ENCODE data around the gene DNAJA3. TPM values are rescaled to one million over a fixed set of nuclear protein-coding genes. Genes with fewer than 3 reads are reported as not detected.

The DNAJA3 gene
- total RNA-seq, 2 donors from 2014 or later, result 47.6 to 60.0 TPM

- Histone ChIP-seq H3K9me3 (no peaks in the 10 kb centered on the region), H3K4me3 (no peak overlapping the region), H3K27me3 (replicated peaks; ENCODE audit: insufficient read depth) (no peaks in the 10 kb centered on the region), H3K36me3 (no peaks in the 10 kb centered on the region), H3K4me1 (replicated peaks) (peaks cover 7% of the 10 kb centered on the region), H3K27ac (no peak overlapping the region)
- 93% methylated on average over 1 of the region's 1 CpG for WGBS
- intact Hi-C loops (cut with DNase I), result no loop called here
- TF ChIP-seq POLR2AphosphoS5 (IDR thresholded peaks at IDR 0.05), result no peak
- no peak for TF ChIP-seq POLR2A (IDR thresholded peaks at IDR 0.05)
- DNase-seq (ENCODE audit: low spot score), result no peak
Observed at GRCh38 chr16:4481963-4482362, 56.3 kb downstream of the DNAJA3 start.

- H3K36me3 ChIP-seq, result no peaks in the 10 kb centered on the region
- 87% methylated on average over 3 of the region's 3 CpGs for WGBS
- peaks cover 7% of the 10 kb centered on the region for H3K4me1 ChIP-seq (replicated peaks)
- no peak overlapping the region for H3K4me3 ChIP-seq
- no peaks in the 10 kb centered on the region for H3K27me3 ChIP-seq (replicated peaks; ENCODE audit: insufficient read depth)
- intact Hi-C loops (cut with DNase I), result no loop called here
- peak overlapping the region; percentile 54 to 68 for H3K27ac ChIP-seq
- peak; percentile 27 for DNase-seq (ENCODE audit: low spot score)
- no peaks in the 10 kb centered on the region for H3K9me3 ChIP-seq
- TF ChIP-seq CTCF (IDR thresholded peaks at IDR 0.05) (no peak), POLR2AphosphoS5 (IDR thresholded peaks at IDR 0.05) (peak; percentile 65)
Observed at GRCh38 chr16:4486126-4486893, 60.6 kb downstream of the DNAJA3 start.

- Histone ChIP-seq H3K27me3 (replicated peaks; ENCODE audit: insufficient read depth) (no peaks in the 10 kb centered on the region), H3K36me3 (no peaks in the 10 kb centered on the region), H3K27ac (peak overlapping the region in 1 of 2 donors; percentile 44), H3K4me3 (no peak overlapping the region), H3K4me1 (replicated peaks) (peaks cover 7% of the 10 kb centered on the region), H3K9me3 (no peaks in the 10 kb centered on the region)
- intact Hi-C loops (cut with DNase I), result no loop called here
- DNase-seq (ENCODE audit: low spot score), result peak; percentile 44
- 44% methylated on average over 5 of the region's 5 CpGs for WGBS
- TF ChIP-seq POLR2AphosphoS5 (IDR thresholded peaks at IDR 0.05) (peak; percentile 50), CTCF (IDR thresholded peaks at IDR 0.05) (no peak), POLR2A (IDR thresholded peaks at IDR 0.05) (no peak)
Observed at GRCh38 chr16:4487955-4488498, 62.4 kb downstream of the DNAJA3 start.

- no peak for TF ChIP-seq POLR2A (IDR thresholded peaks at IDR 0.05)
- no peak for TF ChIP-seq CTCF (IDR thresholded peaks at IDR 0.05)
- no peak for TF ChIP-seq POLR2AphosphoS5 (IDR thresholded peaks at IDR 0.05)
- 40% methylated on average over 1 of the region's 1 CpG for WGBS
- Histone ChIP-seq H3K36me3 (no peaks in the 10 kb centered on the region), H3K27me3 (replicated peaks; ENCODE audit: insufficient read depth) (no peaks in the 10 kb centered on the region), H3K4me1 (replicated peaks) (peaks cover 7% of the 10 kb centered on the region), H3K9me3 (no peaks in the 10 kb centered on the region), H3K27ac (peak overlapping the region in 1 of 2 donors; percentile 44), H3K4me3 (no peak overlapping the region)
- intact Hi-C loops (cut with DNase I), result no loop called here
- no peak for DNase-seq (ENCODE audit: low spot score)
Observed at GRCh38 chr16:4488499-4488967, 62.9 kb downstream of the DNAJA3 start.

- Histone ChIP-seq H3K27me3 (replicated peaks; ENCODE audit: insufficient read depth) (no peaks in the 10 kb centered on the region), H3K27ac (peak overlapping the region in 1 of 2 donors; percentile 44), H3K36me3 (no peaks in the 10 kb centered on the region), H3K9me3 (no peaks in the 10 kb centered on the region), H3K4me3 (no peak overlapping the region), H3K4me1 (replicated peaks) (peaks cover 7% of the 10 kb centered on the region)
- 94% methylated on average over 5 of the region's 5 CpGs for WGBS
- intact Hi-C loops (cut with DNase I), result no loop called here
- no peak for DNase-seq (ENCODE audit: low spot score)
- TF ChIP-seq POLR2A (IDR thresholded peaks at IDR 0.05) (no peak), POLR2AphosphoS5 (IDR thresholded peaks at IDR 0.05) (no peak), CTCF (IDR thresholded peaks at IDR 0.05) (no peak)
Observed at GRCh38 chr16:4489030-4489429, 63.4 kb downstream of the DNAJA3 start.
